ENCODE measurements around the gene ZBTB4.
A peak's percentile ranks its signal among the peaks of the same experiment; 100 is the strongest.

The ZBTB4 gene

DNA sequence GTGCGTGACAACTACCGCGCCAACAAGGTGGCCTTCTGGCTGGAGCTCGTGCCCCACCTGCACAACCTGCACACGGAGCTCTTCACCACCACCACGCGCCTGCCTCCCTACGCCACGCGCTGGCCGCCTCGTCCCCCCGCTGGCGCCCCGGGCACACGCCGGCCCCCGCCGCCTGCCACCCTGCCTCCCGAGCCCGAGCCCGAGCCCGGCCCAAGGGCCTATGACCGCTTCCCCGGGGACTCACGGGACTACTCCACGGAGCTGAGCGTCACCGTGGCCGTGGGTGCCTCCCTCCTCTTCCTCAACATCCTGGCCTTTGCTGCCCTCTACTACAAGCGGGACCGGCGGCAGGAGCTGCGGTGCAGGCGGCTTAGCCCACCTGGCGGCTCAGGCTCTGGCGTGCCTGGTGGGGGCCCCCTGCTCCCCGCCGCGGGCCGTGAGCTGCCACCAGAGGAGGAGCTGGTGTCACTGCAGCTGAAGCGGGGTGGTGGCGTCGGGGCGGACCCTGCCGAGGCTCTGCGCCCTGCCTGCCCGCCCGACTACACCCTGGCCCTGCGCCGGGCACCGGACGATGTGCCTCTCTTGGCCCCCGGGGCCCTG, 62.3 kb downstream of the ZBTB4 start:
- DNase-seq = no peak

DNA sequence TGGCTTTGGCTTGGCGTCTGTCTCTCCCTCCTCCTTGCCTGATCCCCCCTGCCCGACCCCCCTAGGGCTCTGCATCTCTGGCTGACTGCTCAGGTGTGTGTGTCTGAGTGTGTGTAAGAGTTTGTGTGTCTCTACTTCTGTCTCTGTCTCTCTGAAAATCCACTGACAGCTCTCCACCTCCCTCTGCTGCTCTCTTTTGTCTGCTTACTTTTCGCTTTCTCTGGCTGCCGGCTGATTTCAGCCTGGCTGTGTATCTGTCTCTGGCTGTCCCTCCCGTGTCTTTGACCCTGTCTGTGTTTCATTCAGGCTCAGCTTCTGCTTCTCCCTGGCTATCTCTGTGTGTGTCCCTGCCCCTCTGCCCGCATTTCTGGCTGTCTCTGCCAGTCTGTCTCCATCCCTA, 63.1 kb downstream of the ZBTB4 start:
- no peak for DNase-seq

- no peak for DNase-seq
Measured at GRCh38 chr17:7415784-7416183, 63.6 kb downstream of the ZBTB4 start.

DNA sequence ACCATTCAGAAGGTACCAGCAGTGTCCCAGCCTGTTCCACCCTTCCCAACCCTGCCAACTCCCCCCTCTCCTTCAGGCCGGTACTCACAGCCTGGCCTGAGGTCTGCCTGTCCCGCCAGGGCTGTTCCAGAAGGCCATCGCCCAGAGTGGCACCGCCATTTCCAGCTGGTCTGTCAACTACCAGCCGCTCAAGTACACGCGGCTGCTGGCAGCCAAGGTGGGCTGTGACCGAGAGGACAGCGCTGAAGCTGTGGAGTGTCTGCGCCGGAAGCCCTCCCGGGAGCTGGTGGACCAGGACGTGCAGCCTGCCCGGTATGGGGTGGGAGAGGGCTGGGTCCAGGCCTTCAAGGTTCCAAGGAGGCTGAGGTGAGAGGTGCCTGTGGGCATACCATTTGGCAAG, 64.6 kb downstream of the ZBTB4 start:
- no peak for DNase-seq

- DNase-seq = no peak
Measured at GRCh38 chr17:7413346-7413985, 66.0 kb downstream of the ZBTB4 start.

GRCh38 chr17:7411427-7411750, 68.0 kb downstream of the ZBTB4 start:
- DNase-seq = no peak

DNA sequence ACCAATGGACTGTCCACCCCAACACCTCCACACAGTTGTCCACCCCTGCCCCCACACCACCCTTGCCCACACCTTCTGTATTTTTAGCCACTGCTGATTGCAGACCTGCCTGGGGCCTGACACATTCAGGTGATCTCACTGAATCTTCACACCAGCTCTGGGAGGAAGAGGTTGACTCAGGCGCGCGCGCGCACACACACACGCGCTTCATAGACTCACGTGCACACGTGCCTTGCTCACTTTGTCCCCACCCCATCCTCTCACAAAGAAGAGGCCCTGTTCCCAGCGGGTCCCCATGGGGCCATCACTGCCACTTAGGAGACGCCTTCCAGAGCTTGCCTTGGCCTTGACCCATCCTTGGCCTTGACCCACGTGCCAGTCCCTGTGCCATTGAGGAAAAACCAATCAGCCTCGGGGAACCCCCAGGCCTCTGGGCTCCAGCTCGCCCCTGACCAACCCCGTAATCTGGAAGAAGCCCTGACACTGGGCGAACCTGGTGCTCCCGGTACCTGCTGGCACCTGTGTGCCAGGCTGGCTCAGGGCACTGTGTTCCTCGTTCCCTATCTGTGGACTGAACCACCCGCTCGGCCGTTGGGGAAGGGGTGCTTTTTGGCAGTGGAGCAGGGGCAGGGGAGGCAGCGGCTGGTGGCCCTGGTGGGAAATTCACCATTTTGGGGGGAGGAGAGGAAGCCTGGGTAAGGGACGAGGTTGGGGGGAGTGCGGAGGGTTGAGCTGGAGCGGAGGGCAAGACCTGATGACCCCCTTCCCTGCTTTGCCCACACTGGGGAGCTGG, 68.6 kb downstream of the ZBTB4 start:
- DNase-seq = peak; percentile 15

DNA sequence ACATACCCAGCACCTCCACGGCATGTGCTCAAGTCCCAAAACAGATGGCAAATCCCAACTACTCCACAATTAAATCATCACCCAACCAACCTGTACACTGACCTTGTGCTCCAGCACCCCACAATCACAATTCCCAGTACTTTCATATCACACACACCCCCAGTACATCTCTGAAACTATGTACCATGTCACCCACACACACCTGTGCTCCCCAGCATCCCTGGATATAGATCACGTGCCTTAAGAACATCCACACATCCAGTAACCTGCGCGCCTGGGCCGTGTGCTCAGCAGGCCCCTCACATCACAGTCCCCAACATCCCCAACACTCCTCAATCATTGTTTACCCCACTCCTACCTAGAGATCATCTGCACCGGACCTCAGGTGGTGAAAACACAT, 69.7 kb downstream of the ZBTB4 start:
- no peak for DNase-seq

All from NK-92 treated with Interleukin-12 subunit alpha and Interleukin-12 subunit beta, amount 100 ng/mL, for 24 hours (cell line).